Mesendoderm (in vitro differentiated cells): ENCODE data around the gene GPR157.
A peak's percentile ranks its signal among the peaks of the same experiment; 100 is the strongest.

Experiments used
- DNase-seq: peaks from one replicate; pipeline ENCODE4 v3.0.0; 2013
- H2AK5ac ChIP-seq: 2 replicates; pipeline ENCODE4 v1.6.1; 2013; ENCODE audit warnings: low read length, inconsistent platforms
- H2BK120ac ChIP-seq: 2 replicates; pipeline ENCODE4 v1.6.1; 2013; ENCODE audit warnings: low read depth, mild to moderate bottlenecking, low read length, moderate library complexity, mixed read lengths
- H2BK15ac ChIP-seq: replicated peaks from 2 replicates; pipeline ENCODE4 v1.6.1; 2013; ENCODE audit warnings: low read depth, mild to moderate bottlenecking, moderate library complexity
- H2BK5ac ChIP-seq: 2 replicates; pipeline ENCODE4 v1.6.1; 2013; ENCODE audit warnings: low read length, inconsistent platforms
- H3K18ac ChIP-seq: 2 replicates; pipeline ENCODE4 v1.6.1; 2013; ENCODE audit warnings: mild to moderate bottlenecking, low read length, mixed read lengths
- H3K23ac ChIP-seq: one replicate; pipeline ENCODE4 v1.6.1; 2013; ENCODE audit warnings: low read length
- H3K27ac ChIP-seq: 2 replicates; pipeline ENCODE4 v1.5.1; 2013; ENCODE audit warnings: low read depth, mild to moderate bottlenecking, inconsistent platforms, low read length, moderate library complexity
- H3K27me3 ChIP-seq: 2 replicates; pipeline ENCODE4 v1.6.1; 2013; ENCODE audit warnings: low read length, control low read depth, mild to moderate bottlenecking, inconsistent platforms; ENCODE audit not compliant: insufficient read depth, poor library complexity
- H3K36me3 ChIP-seq: 2 replicates; pipeline ENCODE4 v1.6.1; 2013; ENCODE audit warnings: low read length, inconsistent platforms; ENCODE audit not compliant: control insufficient read depth, insufficient read depth
- H3K4ac ChIP-seq: one replicate; pipeline ENCODE4 v1.6.1; 2013; ENCODE audit warnings: low read depth, mild to moderate bottlenecking, low read length, moderate library complexity
- H3K4me1 ChIP-seq: 2 replicates; pipeline ENCODE4 v1.6.1; 2013; ENCODE audit warnings: low read depth, low read length, inconsistent platforms; ENCODE audit not compliant: control insufficient read depth
- H3K4me2 ChIP-seq: 2 replicates; pipeline ENCODE4 v1.6.1; 2013; ENCODE audit warnings: low read length
- H3K4me3 ChIP-seq: 2 replicates; pipeline ENCODE4 v1.5.1; 2013; ENCODE audit warnings: mild to moderate bottlenecking, low read length
- H3K56ac ChIP-seq: one replicate; pipeline ENCODE4 v1.6.1; 2013; ENCODE audit warnings: low read length
- H3K79me1 ChIP-seq: 2 replicates; pipeline ENCODE4 v1.6.1; 2013; ENCODE audit warnings: low read length, inconsistent platforms
- H3K79me2 ChIP-seq: 2 replicates; pipeline ENCODE4 v1.6.1; 2013; ENCODE audit warnings: mild to moderate bottlenecking, low read length; ENCODE audit not compliant: control insufficient read depth, insufficient read depth
- H3K9ac ChIP-seq: 2 replicates; pipeline ENCODE4 v1.6.1; 2013; ENCODE audit warnings: low read length, inconsistent platforms
- H4K5ac ChIP-seq: one replicate; pipeline ENCODE4 v1.6.1; 2013; ENCODE audit warnings: low read length
- H4K8ac ChIP-seq: one replicate; pipeline ENCODE4 v1.6.1; 2013; ENCODE audit warnings: low read depth, mild to moderate bottlenecking, control low read depth, low read length, moderate library complexity
- WGBS: extraction: QIAGEN DNeasy Blood & Tissue Kit; methylation state at CpG from one replicate; pipeline ENCODE4 v1.1.7; 2013; ENCODE audit warnings: low lambda C conversion rate, missing lambda C conversion rate; ENCODE audit not compliant: insufficient coverage; ENCODE audit errors: extremely low coverage; 5-methylcytosine and 5-hydroxymethylcytosine counted together

Gene GPR157

GRCh38 chr1:9135073-9135836 lies 6.4 kb upstream of the GPR157 start:
- Histone ChIP-seq H3K23ac (no peak overlapping the region), H3K79me1 (no peaks in the 10 kb centered on the region), H3K4me2 (no peak overlapping the region), H2BK15ac (no peak overlapping the region), H3K9ac (no peak overlapping the region), H4K8ac (no peak overlapping the region), H3K4ac (no peak overlapping the region), H3K36me3 (no peaks in the 10 kb centered on the region), H4K5ac (no peak overlapping the region), H3K56ac (no peak overlapping the region), H2BK120ac (no peak overlapping the region), H3K79me2 (no peaks in the 10 kb centered on the region), H2BK5ac (no peak overlapping the region), H3K27me3 (no peaks in the 10 kb centered on the region), H3K18ac (no peak overlapping the region), H3K27ac (no peak overlapping the region), H2AK5ac (no peak overlapping the region), H3K4me1 (no peaks in the 10 kb centered on the region), H3K4me3 (no peak overlapping the region)
- no peak for DNase-seq
- no CpG with 5 or more reads among the region's 10 CpGs for WGBS

GRCh38 chr1:9133870-9134585 lies 5.1 kb upstream of the GPR157 start:
- H2BK120ac ChIP-seq = no peak overlapping the region
- H3K4me2 ChIP-seq = no peak overlapping the region
- DNase-seq = no peak
- no peaks in the 10 kb centered on the region for H3K79me2 ChIP-seq
- H3K18ac ChIP-seq = no peak overlapping the region
- no peak overlapping the region for H3K4ac ChIP-seq
- no peak overlapping the region for H4K8ac ChIP-seq
- WGBS = no CpG with 5 or more reads among the region's 5 CpGs
- no peaks in the 10 kb centered on the region for H3K27me3 ChIP-seq
- no peak overlapping the region for H3K23ac ChIP-seq
- no peak overlapping the region for H3K27ac ChIP-seq
- no peaks in the 10 kb centered on the region for H3K36me3 ChIP-seq
- no peak overlapping the region for H2AK5ac ChIP-seq
- no peak overlapping the region for H3K9ac ChIP-seq
- no peak overlapping the region for H2BK15ac ChIP-seq
- H4K5ac ChIP-seq = no peak overlapping the region
- H3K56ac ChIP-seq = no peak overlapping the region
- no peaks in the 10 kb centered on the region for H3K79me1 ChIP-seq
- H2BK5ac ChIP-seq = no peak overlapping the region
- no peaks in the 10 kb centered on the region for H3K4me1 ChIP-seq
- H3K4me3 ChIP-seq = no peak overlapping the region

- H2BK120ac ChIP-seq = no peak overlapping the region
- H3K79me1 ChIP-seq = no peaks in the 10 kb centered on the region
- no peaks in the 10 kb centered on the region for H3K4me1 ChIP-seq
- H4K5ac ChIP-seq = no peak overlapping the region
- no peak overlapping the region for H2BK15ac ChIP-seq
- no peak overlapping the region for H3K18ac ChIP-seq
- no peak overlapping the region for H4K8ac ChIP-seq
- peak; percentile 92 for DNase-seq
- H3K56ac ChIP-seq = peak overlapping the region; percentile 81
- H3K4me3 ChIP-seq = no peak overlapping the region
- no peaks in the 10 kb centered on the region for H3K36me3 ChIP-seq
- H3K79me2 ChIP-seq = no peaks in the 10 kb centered on the region
- no CpG with 5 or more reads among the region's 46 CpGs for WGBS
- no peak overlapping the region for H3K23ac ChIP-seq
- no peak overlapping the region for H2BK5ac ChIP-seq
- no peak overlapping the region for H2AK5ac ChIP-seq
- no peaks in the 10 kb centered on the region for H3K27me3 ChIP-seq
- no peak overlapping the region for H3K27ac ChIP-seq
- H3K4me2 ChIP-seq = no peak overlapping the region
- no peak overlapping the region for H3K9ac ChIP-seq
- H3K4ac ChIP-seq = peak overlapping the region; percentile 60
These were observed 552 bp upstream of the GPR157 start for GRCh38 chr1:9129266-9130041.

DNA sequence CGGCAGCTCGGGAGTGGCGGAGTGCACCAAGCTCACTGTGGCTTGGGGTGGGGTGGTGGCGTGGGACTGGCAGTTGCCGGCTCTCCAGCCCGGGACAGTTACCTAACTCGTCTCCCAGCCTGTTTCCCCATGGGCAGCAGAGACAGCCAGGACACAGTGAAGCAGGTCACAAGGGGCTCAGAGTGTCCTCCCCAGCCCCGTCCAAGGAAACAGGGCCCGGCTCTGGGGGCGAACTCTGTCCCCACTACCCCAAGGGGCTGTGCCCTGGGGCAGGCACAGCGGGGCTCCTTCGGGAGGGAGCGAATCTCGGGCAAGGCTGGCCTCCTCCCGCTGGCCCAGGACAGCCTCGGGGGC lies 759 bp downstream of the GPR157 start:
- peak overlapping the region; percentile 91 for H3K56ac ChIP-seq
- no peak overlapping the region for H4K8ac ChIP-seq
- no CpG with 5 or more reads among the region's 16 CpGs for WGBS
- no peak overlapping the region for H3K4ac ChIP-seq
- H2BK120ac ChIP-seq = no peak overlapping the region
- no peaks in the 10 kb centered on the region for H3K79me1 ChIP-seq
- H3K27ac ChIP-seq = no peak overlapping the region
- no peaks in the 10 kb centered on the region for H3K36me3 ChIP-seq
- no peak overlapping the region for H2BK5ac ChIP-seq
- no peak for DNase-seq
- H3K18ac ChIP-seq = no peak overlapping the region
- peak overlapping the region; percentile 49 for H3K9ac ChIP-seq
- no peak overlapping the region for H3K4me3 ChIP-seq
- H3K79me2 ChIP-seq = no peaks in the 10 kb centered on the region
- peak overlapping the region; percentile 30 for H3K4me2 ChIP-seq
- no peak overlapping the region for H2AK5ac ChIP-seq
- H4K5ac ChIP-seq = no peak overlapping the region
- H3K27me3 ChIP-seq = no peaks in the 10 kb centered on the region
- no peaks in the 10 kb centered on the region for H3K4me1 ChIP-seq
- no peak overlapping the region for H2BK15ac ChIP-seq
- H3K23ac ChIP-seq = no peak overlapping the region

- Histone ChIP-seq H3K27me3 (no peaks in the 10 kb centered on the region), H3K4me1 (no peaks in the 10 kb centered on the region), H3K9ac (no peak overlapping the region), H3K79me2 (no peaks in the 10 kb centered on the region), H3K18ac (no peak overlapping the region), H3K4me3 (no peak overlapping the region), H3K4me2 (no peak overlapping the region), H2BK120ac (no peak overlapping the region), H2BK5ac (no peak overlapping the region), H4K5ac (no peak overlapping the region), H3K4ac (no peak overlapping the region), H4K8ac (no peak overlapping the region), H3K36me3 (no peaks in the 10 kb centered on the region), H2AK5ac (no peak overlapping the region), H3K79me1 (no peaks in the 10 kb centered on the region), H3K23ac (no peak overlapping the region), H3K27ac (no peak overlapping the region), H3K56ac (peak overlapping the region; percentile 17), H2BK15ac (no peak overlapping the region)
- no CpG with 5 or more reads among the region's 19 CpGs for WGBS
- no peak for DNase-seq
These were observed 1.3 kb downstream of the GPR157 start for GRCh38 chr1:9127395-9128165.
